GM21576 (cell line): ENCODE data around the gene ATP6V1G3.
"Not testable (repeated sequence)": the region's sequence is repeated elsewhere in the genome, so short reads cannot be mapped to it uniquely, and the experiment has no call there.

ENCODE experiments used
- ATAC-seq: cut with Tn5 transposase; IDR thresholded peaks from one replicate; pipeline ENCODE4 v1.9.1; 2021; ENCODE audit warnings: mild to moderate bottlenecking, moderate library complexity; ENCODE audit not compliant: unreplicated experiment

The ATP6V1G3 gene

DNA sequence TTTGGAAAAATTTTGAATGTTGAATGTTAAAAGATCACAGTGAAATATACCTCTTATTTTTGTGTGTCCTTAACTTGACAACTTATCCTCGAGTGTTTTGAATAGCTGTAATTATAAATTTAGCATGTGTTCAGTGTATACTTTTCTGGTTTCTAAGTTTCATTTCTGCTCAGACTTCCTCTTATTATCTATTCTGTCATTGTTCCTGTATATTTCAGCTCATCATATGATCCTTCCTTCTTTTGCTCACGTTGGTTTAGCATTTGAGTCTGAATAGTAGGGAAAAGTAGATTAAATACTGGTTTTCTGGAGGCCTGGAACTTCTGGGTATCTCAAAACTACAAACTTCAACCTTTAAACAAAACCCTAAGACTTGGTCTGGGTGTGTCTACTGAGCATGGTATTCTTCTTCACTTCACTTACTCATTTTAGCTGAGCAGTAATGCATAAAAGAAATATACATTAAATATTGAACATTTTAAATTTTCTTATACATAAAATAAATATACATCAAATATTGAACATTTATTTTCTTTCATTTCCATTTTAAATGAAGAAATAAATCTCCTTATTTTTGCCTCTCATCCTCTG, 3.3 kb upstream of the ATP6V1G3 start:
- peak; percentile 93 for ATAC-seq

DNA sequence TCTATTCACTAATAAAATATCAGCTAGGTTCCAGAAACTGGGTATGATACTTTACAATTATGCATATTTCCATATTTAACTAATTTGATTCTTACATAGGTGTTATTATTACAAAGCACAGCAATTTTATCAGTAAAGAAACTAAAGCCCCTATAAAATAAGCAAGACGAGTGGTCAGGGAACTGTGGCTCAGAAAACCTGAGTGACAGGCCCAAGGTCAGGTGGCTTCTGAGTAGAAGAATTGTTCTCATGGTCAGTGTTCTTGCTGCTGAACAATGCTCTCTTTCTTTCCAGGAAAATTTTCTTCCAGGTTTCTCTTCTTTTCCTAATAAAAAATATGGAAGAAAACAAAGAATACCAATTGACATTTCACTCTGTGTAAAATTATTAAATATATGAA, 2.2 kb upstream of the ATP6V1G3 start:
- ATAC-seq = no peak

DNA sequence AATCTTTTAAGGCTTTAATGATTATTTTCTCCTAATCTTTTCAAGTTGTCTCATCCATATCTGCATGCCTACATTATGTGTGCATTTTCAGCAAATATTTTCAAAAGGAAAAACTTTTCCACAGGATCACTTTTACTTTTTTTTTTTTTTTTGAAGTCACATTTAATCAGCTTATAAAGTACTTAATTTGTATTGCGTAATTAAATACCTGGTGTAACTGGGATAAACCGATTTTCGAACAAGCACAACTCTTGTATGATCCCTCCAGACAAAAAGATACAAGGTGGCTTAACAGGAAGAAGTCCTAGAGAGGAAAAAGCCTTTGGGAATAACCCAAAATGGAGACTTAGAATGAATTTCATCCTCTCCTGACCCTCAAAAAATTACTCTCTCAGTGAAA, 1.3 kb upstream of the ATP6V1G3 start:
- no peak for ATAC-seq

DNA sequence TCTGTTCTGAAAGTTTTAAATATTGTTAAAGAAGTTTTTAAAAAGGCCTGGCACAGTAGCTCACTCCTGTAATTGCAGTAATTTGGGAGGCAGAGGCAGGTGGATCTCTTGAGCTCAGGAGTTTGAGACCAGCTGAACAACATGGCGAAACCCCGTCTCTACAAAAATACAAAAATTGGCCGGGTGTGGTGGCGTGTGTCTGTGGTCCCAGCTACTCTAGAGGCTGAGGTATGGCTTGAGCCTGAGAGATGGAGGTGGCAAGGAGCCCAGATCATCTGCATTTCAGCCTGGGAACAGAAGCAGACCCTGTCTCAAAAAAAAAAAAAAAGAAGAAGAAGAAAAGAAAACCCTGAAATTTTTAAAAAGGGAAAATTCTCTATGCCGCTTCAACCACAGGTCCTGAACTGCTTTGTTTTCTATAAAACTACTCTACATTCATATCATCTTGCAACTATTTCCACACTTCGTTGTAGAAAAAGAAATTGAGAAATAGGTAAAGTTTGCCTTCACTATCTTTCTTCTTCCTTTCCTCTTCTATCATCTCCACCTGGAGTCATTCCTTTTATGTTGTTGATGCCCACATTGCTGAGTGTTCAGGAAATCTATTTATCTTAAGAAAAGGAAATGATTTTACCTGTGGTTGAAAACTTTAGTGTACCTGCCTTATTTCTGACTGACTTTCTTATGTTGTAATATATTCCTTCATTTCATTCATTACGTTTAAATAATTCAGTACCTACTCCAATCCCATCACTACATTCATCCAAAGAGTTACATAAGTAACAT, 1.7 kb downstream of the ATP6V1G3 start:
- no peak for ATAC-seq

DNA sequence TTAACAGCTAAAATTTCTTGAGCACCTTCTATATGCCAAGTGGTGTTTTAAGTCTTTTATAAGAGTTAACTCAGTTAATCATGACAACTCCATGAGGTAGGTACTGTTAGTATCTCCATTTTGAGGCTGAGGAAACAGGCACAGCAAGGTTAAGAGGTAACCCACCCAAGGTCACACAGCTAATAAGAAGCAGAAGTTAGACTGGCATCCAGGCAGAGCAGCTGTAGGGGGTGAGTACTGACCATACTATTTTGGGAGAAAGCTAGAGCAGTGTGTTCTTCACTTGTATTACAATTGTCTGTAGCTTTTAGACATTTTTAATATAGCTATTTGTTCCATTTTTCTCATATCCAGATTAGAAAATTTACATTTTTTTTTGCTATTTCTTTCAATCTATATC, 4.8 kb downstream of the ATP6V1G3 start:
- ATAC-seq = no peak

DNA sequence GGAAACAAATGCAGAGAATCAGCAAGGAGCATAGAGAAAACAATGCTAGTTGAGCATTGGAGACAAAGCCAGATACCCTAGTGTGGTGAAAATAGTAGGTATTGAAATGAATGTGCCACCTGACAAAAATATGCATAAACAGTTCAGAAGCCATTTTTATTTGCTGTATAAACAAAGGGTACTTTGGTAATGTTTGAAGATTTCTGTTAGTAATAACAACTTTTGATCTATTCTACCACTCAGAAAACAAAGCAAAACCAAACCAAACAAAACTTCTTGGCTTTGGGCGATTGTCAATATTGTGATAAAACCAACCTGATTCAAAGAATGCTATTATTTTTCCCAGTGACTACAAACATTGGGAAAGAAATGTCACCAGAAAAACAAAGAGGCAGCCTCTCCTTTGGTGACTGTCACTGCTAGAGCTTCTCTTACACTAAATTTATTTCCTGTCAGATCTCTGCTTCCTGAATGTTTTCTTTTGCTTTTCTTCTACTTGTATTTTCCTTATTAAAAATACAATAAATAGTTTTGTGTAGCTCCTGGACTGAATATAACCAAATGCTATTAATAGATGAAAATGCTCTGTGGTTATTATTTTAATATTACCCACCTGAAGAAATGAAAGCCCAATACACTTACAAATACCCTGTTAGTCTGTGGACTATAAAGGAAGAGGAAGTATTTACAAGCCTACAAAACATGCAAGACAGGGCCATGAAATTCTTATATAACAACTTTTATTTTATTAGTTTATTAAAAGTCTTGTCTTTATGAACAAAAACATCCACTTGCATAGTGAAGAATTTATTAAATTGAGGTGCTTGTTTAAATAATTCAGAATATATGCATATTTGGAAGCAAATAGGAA, 5.7 kb downstream of the ATP6V1G3 start:
- no peak for ATAC-seq

DNA sequence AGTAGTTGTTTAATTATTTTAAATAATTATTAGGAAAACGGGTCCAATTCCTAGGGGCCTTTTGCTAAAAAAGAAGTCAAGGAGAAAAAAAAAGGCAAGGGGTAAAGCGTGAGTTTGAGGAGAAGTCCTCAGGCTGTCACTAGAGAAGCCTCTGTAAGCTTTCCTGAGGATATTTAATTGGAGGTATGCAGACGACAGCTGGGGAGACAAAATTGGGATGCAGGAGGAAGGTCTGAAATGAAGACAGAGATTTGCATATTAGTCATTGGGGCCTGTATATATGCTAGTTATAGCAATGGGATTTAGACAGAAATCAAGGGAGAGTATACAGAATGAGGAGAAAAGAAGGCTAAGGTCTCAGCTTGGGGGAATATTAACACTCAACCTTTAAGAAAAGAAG, 8.6 kb downstream of the ATP6V1G3 start:
- ATAC-seq = no peak

DNA sequence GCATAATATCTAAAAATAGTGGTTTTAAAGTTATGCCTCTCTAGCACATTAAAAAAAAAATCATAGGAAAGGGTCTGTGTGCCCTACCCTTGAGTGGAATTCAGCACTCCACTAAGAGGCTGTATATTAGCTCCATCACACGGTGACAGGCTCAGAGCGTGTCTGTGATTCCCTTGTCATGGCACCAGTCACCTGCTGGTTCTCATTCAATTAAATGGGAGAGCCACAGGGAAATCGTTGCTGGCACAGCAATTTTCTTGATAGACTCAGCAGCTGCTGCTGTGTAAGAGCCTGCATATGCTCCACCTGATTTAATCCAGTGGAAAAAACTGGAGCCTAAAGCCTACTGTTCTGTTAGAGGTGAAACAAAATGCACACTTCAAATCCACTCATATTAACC, 9.5 kb downstream of the ATP6V1G3 start:
- no peak for ATAC-seq

DNA sequence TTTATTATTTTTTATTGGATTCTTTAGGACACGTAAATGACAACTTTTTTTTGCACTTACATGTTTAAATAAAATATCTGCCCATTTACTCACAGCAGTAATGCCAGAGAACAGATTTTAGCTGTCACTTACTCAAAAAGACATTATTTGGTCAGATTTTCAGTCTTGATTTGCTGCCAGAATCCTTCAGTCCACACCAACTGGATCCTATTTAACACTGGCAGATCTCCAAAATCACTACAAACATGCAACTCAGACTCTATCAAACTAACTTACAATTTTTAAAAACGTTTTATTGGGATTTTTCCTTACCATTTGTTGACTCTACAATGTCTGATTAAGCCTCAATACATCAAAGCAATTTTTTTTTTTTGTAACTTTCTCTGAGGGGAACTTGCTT, 11.1 kb downstream of the ATP6V1G3 start:
- no peak for ATAC-seq

DNA sequence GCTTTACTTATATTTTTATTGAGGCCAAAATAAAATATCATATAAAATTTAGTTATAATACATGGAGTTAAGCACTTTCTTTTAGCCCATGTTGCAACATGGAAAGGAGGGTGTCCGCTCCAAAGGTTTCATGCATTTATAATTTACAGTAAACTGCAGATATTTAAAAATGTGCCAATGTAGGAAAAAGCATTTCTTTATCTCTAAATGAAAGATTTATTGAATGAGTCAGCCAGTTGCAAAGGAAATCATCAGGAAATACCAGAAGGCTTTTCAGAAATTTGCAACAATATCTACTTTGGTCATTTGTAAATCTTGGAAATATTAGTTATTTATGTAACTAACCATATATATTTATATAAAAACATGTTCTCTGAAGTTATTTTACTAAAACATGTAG, 12.1 kb downstream of the ATP6V1G3 start:
- ATAC-seq = no peak

DNA sequence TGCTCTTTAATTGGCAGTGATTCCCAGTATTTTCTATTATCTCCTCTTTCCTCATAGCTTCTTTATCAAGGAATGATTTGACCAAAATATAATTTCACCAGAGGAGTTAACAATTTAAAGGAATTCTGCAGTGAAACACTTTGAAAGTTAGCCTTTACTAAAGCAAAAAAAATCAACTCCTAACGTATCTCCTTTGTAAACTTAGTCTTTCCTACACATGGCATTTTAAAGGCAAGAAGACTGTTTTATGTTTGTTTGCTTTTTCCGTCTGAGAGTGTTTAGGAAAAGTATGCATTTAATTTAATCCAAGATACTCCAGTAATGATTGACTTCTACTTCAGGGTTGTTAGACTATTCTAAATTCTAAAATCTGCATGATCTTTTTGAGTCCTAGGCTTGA, 15.9 kb downstream of the ATP6V1G3 start:
- no peak for ATAC-seq

DNA sequence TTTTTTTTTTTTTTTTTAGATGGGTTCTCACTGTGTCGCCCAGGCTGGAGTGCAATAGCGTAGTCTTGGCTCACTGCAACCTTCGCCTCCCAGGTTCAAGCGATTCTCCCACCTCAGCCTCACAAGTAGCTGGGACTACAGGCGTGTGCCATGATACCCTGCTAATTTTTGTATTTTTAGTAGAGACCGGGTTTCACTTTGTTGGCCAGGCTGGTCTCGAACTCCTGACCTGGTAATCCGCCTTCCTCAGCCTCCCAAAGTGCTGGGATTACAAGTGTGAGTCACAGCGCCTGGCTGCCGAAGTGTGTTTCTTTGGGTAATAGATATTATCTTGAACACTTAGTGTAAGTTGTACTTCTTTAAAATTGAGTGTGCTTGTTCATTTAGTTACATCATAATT, 16.4 kb downstream of the ATP6V1G3 start:
- ATAC-seq = not testable (repeated sequence)

DNA sequence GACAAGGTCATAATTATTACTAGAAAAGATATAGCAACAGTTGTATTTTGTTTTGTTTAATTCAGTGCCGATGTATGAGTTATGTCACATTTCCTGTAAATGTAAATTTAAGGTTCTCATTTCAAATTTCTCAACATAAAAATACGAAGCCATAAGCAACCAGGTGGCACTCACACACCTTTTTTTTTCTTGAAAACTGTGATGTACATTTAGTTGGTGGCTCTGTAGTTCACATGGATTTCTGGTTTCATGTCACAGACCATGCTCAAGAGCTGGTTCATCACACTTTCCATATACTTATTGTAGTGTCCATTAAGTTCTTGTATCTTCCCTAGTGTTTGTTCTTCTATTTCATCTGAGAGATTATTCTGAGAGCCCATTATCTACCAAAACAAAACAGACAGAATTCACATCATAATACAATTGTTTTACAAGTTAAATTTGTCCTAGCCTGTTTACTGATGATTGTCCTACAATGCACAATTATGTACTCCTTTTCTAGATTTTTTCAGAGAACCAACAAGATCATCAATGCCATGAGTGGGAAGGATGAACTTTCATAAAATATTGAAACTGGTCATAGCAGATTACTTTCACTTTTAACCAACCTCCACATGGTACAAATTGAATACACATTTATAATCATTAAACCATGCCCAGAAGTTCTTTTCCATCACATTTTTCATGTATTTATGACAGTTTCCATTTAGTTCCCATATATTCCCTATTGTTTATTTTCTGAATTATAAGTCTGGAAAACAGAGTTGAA, 17.1 kb downstream of the ATP6V1G3 start:
- ATAC-seq = no peak

DNA sequence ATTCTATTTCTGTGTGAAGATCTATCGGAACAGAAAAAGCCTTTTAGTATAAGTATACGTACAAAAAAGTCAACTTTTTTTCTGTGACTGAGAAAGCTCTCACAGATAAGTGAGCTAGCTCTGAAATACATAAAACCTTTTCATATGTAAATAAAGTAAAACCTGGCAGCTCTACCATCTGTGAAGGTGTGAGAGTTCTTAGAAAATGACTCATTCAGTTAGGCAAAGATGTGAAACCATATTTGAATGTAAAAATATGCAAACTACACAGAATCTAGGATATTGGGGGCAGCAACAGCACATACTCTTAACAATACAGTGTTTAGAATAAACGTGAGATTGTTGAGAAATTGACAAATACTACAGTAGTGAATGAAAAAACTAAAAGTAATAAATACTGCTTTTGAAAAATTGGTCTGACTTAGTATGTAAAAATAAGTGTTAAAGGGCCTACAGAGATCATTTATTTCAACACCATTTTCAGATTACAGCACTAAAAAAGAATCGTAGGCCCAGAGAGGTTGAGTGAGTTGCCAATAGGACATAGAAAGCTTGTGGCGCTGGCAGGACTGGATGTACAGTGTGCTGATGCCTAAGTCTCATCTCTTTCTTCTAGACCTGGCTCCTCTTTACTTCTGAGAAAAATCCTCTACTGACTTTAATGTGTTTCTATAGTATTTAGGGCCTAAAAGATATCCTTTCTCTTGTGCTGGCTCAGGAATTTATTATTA, 19.8 kb downstream of the ATP6V1G3 start:
- peak; percentile 93 for ATAC-seq

DNA sequence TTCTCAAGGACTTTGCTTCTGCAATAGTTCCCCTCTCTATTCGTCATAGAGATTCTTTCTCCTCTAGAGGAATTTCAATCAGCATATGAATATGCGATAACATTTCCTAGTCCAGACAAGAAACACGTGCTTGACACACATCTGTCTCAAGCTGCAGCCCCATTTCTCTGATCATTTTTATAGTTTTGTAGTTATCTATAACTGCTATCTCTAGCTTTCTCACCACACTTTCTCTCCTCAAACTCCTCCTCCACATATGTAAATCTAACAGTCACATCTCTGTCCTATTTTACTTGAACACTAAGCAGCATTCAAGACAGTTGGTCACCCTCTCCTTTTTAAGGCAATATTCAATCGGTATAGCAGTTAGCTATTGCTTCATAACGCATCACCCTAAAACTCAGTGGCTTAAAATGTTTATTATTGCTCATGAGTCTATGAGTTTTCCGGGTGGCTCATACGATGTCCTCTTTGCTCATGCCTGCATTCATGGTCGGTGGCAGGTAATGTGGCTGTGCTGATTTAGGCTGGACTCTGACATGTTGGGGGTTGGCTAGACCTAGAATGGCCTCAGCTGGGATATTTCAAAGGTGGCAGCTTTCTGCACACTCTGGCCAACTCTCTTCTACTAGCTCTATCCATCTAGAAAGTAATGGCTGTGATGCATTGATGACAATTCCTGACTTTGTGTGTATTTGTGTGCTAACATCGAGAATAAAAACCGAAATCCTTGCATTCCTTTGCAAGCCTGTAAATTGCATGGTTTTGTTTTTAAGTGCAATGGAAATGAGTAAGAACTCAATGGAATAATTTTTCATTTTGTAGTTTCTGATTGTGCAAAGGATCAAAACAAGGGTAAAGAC, 20.6 kb downstream of the ATP6V1G3 start:
- no peak for ATAC-seq

DNA sequence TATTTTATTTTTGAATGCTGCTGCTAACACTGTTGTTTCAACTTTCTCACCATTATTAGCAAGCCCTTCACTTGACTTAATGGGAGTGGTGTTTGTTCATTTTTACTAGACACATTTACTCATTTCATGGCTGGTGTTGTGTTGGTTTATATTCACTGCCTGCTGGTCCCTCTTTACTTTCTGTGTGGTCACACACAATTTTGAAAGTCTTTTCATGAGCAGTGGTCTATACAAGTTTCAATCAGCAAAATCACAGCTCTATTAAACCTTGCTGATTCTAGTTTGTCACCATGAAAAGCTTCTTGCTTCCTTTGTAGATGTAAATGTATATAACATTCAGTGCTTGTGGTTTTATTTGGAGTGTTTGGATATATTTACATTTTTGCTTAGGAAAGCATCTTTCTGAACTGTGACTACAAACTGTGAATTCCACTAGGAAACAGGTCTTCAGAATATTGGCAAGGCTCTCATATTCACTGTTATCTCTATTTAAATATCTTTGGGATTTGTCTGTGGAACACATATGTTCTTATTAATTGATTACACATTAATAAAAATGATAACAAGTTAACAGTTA, 22.8 kb downstream of the ATP6V1G3 start:
- no peak for ATAC-seq

DNA sequence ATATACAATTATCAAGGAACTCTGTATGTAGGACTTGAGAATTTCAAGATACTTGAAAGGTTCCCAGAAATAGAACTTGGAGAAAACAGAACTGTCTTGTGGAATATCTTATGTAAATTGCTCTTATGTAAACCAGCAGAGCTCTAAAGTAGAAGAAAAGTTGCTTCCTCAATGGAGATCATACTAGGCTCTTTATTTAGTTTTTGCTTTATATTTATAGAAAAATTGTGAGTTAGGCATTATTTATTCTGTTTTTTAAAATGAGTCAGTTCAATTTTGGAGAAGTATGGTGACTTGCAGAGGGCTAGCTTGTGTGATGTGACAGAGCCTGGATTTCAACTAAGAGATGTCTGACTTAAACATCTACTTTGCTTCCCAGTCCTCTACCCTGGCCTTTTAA, 40.4 kb downstream of the ATP6V1G3 start:
- ATAC-seq = no peak

DNA sequence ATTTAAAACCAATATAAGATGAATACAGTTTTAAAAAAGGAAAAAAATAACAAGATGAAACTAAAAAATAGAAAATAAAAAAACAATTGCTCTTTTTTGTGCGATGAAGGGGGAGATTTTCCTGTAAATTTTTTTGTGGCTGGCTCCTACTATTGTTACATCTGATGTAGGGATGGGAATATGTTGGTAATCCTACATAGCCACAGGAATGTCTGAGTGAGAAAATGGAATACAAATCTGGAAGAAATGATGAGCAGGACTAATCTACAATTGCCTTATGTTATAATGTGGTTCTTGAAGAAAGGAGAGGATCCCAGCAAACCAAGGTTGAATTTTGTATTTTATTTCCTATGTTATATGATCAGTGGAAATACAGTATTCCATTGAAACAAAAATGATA, 40.9 kb downstream of the ATP6V1G3 start:
- ATAC-seq = no peak

DNA sequence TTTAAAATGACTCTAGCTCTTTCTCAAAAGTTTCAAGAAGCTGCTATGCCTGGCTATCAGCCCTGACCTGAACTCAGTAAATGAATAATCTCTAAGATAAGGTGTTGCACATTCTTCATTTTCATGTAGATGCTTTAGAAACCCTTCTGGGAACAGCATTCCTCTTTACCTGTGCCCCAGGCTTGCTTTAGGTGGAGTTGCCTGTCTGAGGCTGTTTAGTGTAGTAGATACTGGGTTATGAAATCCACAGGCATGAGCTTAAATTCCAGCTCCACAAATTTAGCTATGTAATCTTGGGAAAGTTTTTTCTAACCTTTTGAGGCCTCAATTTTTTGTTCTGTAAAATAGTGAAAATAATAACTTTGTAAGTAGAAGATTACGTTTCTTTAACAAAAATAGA, 41.6 kb downstream of the ATP6V1G3 start:
- ATAC-seq = no peak
